ENCODE measurements around the gene FUT9. TPM values are rescaled to one million over a fixed set of nuclear protein-coding genes. Genes with fewer than 3 reads are reported as not detected.

The FUT9 gene
- total and polyA plus RNA-seq, 2 of the 13 experiments (the other 11 are each of a cell fraction or from before 2014, with no cell fraction given), result 0.01 TPM; not detected in 1

GRCh38 chr6:96104910-96105309 is 89.1 kb downstream of the FUT9 start:
- no peak overlapping the region for H3K27ac ChIP-seq (ENCODE audit: extremely low read length, insufficient read depth, low read length)
- no peak overlapping the region for H3K4me3 ChIP-seq (replicated peaks in 1 of 3; ENCODE audit: insufficient read depth in 1 of 3, low read depth in 2 of 3, low read length in 3 of 3)
- in situ Hi-C loops (cut with HindIII; ENCODE audit: extremely low pct_ligation_motif_present, low pct_unique_long_range_greater_than_20kb) (no loop called here), intact Hi-C loops (cut with micrococcal nuclease; ENCODE audit: unreplicated experiment) (no loop called here)
- H3K27me3 ChIP-seq (ENCODE audit: control insufficient read depth in 1 of 2, insufficient read depth in 2 of 2, low read length in 2 of 2), result no peaks in the 10 kb centered on the region
- ATAC-seq (no peak), DNase-seq (ENCODE audit: low spot score) (no peak), FAIRE-seq (no peak)
- TF ChIP-seq ZNF589 (CRISPR knock-in tag; conservative IDR thresholded peaks at IDR 0.05) (no peak), ZNF83 (CRISPR knock-in tag; IDR thresholded peaks at IDR 0.05; ENCODE audit: borderline replicate concordance) (no peak), TCF7 (IDR thresholded peaks at IDR 0.05; ENCODE audit: low read depth) (no peak), SMAD1 (CRISPR knock-in tag; IDR thresholded peaks at IDR 0.05; ENCODE audit: borderline replicate concordance, low read depth) (no peak), AGO2 (optimal IDR thresholded peaks at IDR 0.05; ENCODE audit: low read depth, low read length) (no peak), ZSCAN5A (CRISPR knock-in tag; IDR thresholded peaks at IDR 0.05; ENCODE audit: borderline replicate concordance) (no peak), ZFP91 (CRISPR knock-in tag; IDR thresholded peaks at IDR 0.05; ENCODE audit: borderline replicate concordance) (no peak), DNMT1 (CRISPR knock-in tag; IDR thresholded peaks at IDR 0.05) (no peak), ETV5 (CRISPR knock-in tag; IDR thresholded peaks at IDR 0.05; ENCODE audit: borderline replicate concordance) (no peak), FOXA3 (CRISPR knock-in tag; IDR thresholded peaks at IDR 0.05) (no peak), GRHL1 (CRISPR knock-in tag; conservative IDR thresholded peaks at IDR 0.05) (no peak), CENPX (CRISPR knock-in tag; IDR thresholded peaks at IDR 0.05) (no peak), MBD4 (IDR thresholded peaks at IDR 0.05; ENCODE audit: borderline replicate concordance, low read length) (no peak), ZNF230 (CRISPR knock-in tag; IDR thresholded peaks at IDR 0.05) (no peak), ARID2 (CRISPR knock-in tag; IDR thresholded peaks at IDR 0.05; ENCODE audit: borderline replicate concordance) (no peak), KLF6 (CRISPR knock-in tag; IDR thresholded peaks at IDR 0.05) (no peak)
- no TSS peak for BruUV-seq (replicated peaks)
- H3K9me3 ChIP-seq (ENCODE audit: low read length), result no peaks in the 10 kb centered on the region
- H3K4me1 ChIP-seq (ENCODE audit: insufficient read depth, low read length), result no peaks in the 10 kb centered on the region
- no peak overlapping the region for H3K4me2 ChIP-seq (ENCODE audit: low read depth, low read length)
- ChIA-PET POLR2A (no interaction called here), CTCF (ENCODE audit: low intra/inter-chr PET ratio, low total read pairs) (no interaction called here)
- no peaks in the 10 kb centered on the region for H4K20me1 ChIP-seq (ENCODE audit: insufficient read depth, low read length)
- H3K36me3 ChIP-seq (replicated peaks in 1 of 2; ENCODE audit: control insufficient read depth in 1 of 2, insufficient read depth in 2 of 2, low read length in 2 of 2), result no peaks in the 10 kb centered on the region
- H3K79me2 ChIP-seq (ENCODE audit: insufficient read depth, low read length), result no peaks in the 10 kb centered on the region
- no peak overlapping the region for H3K9ac ChIP-seq (ENCODE audit: insufficient read depth, low read depth, low read length)
- WGBS (ENCODE audit: low lambda C conversion rate), result 24% methylated on average over 4 of the region's 4 CpGs
- H2AFZ ChIP-seq (ENCODE audit: low read length), result no peak overlapping the region
